Activated CD4-positive, alpha-beta memory T cell treated with anti-CD3 and anti-CD28 coated beads for 36 hours (primary cell): ENCODE measurements around the gene SYAP1. TPM values are rescaled to one million over a fixed set of nuclear protein-coding genes. Genes with fewer than 3 reads are reported as not detected.

Experiments used
- CTCF ChIA-PET: fragments of 350-600 bp; sonication (Branson Sonifier 250); formaldehyde crosslinking; loops from one replicate; lab custom pipeline; 2021; ENCODE audit warnings: antibody characterized with exemption, inconsistent platforms; lab: Charles Lee
- POLR2A ChIA-PET: fragments of 350-600 bp; sonication (Branson Sonifier 250); formaldehyde crosslinking; loops from one replicate; lab custom pipeline; 2021; ENCODE audit warnings: antibody characterized with exemption; lab: Charles Lee
- DNase-seq: peaks from one replicate; pipeline ENCODE4 v3.0.0-alpha.2; 2020
- H3K27ac Mint-ChIP-seq: one replicate; pipeline ENCODE4 v1.8.0; 2021; ENCODE audit warnings: mixed read lengths
- H3K27me3 Mint-ChIP-seq: one replicate; pipeline ENCODE4 v1.8.0; 2021; ENCODE audit warnings: mixed read lengths
- H3K36me3 Mint-ChIP-seq: one replicate; pipeline ENCODE4 v1.8.0; 2021; ENCODE audit warnings: mixed read lengths
- H3K4me1 Mint-ChIP-seq: one replicate; pipeline ENCODE4 v1.8.0; 2021; ENCODE audit warnings: low read depth, mixed read lengths
- H3K4me3 Mint-ChIP-seq: one replicate; pipeline ENCODE4 v1.8.0; 2021; ENCODE audit warnings: mild to moderate bottlenecking, mixed read lengths
- H3K9me3 Mint-ChIP-seq: one replicate; pipeline ENCODE4 v1.8.0; 2021; ENCODE audit warnings: mixed read lengths
- intact Hi-C: fragments of 100-400 bp; cut with micrococcal nuclease; formaldehyde crosslinking; loops from one replicate; pipeline ENCODE4 v1.15.1; 2023
- total RNA-seq, 2 experiments: library from RNA; stranded (reverse); gene quantifications; one replicate each; pipeline ENCODE4 v1.2.3, GENCODE V29; 2021

The SYAP1 gene
- total RNA-seq, 2 experiments from 2014 or later: 20.8 to 22.4 TPM

DNA sequence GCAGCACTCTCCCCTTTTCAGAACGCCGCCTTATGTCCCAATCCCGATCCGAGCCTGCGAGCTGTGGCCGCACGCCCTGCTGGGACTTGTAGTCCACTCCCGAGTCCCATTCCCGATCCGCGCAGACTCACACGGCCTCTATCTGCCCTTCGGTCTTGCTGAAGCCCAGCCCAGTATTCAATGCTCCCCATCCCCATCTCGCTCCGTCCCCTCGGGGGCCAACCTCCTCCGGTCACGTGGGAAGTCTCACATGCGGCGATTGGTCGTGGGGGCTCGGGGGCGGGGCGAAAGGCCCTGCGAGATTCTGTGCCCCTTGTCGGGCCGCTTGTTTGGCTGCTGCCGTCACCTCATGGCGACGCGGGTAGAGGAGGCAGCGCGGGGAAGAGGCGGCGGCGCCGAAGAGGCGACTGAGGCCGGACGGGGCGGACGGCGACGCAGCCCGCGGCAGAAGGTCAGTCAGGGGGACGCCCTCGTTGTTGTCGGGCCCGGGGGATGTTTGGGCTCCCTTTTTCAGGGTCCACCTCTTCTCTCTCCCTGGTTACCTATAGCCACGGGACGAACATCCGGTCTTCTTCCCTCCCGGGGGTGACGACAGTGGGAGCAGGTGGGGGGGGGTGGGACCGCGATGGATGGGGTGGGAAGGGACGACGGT lies 66.9 kb downstream of the SYAP1 start, which contains the start of gene TXLNG:
TSS of gene TXLNG (plus strand) at position 328 of the 652 bp plus-strand sequence. CDS start at position 350, 22 bp downstream.
- Mint-ChIP-seq H3K27ac (peak within 1 kb of the TSS; percentile 77), H3K9me3 (no peaks in the 10 kb centered on the region), H3K27me3 (no peaks in the 10 kb centered on the region), H3K4me1 (peaks cover 10% of the 10 kb centered on the region), H3K4me3 (peak within 1 kb of the TSS; percentile 86), H3K36me3 (peaks cover 7% of the 10 kb centered on the region)
- DNase-seq: peak; percentile 96
- CTCF ChIA-PET: interaction anchor here (0.6 kb wide), 1 partner anchor 305 kb away, joined by 5 read pairs; no protein-coding TSS in a partner anchor
- POLR2A ChIA-PET: no interaction called here
- intact Hi-C loops: loop anchor here (1.0 kb wide), 4 partner anchors 36 to 1111 kb away; partner anchors contain the start of genes RBBP7 and SYAP1

DNA sequence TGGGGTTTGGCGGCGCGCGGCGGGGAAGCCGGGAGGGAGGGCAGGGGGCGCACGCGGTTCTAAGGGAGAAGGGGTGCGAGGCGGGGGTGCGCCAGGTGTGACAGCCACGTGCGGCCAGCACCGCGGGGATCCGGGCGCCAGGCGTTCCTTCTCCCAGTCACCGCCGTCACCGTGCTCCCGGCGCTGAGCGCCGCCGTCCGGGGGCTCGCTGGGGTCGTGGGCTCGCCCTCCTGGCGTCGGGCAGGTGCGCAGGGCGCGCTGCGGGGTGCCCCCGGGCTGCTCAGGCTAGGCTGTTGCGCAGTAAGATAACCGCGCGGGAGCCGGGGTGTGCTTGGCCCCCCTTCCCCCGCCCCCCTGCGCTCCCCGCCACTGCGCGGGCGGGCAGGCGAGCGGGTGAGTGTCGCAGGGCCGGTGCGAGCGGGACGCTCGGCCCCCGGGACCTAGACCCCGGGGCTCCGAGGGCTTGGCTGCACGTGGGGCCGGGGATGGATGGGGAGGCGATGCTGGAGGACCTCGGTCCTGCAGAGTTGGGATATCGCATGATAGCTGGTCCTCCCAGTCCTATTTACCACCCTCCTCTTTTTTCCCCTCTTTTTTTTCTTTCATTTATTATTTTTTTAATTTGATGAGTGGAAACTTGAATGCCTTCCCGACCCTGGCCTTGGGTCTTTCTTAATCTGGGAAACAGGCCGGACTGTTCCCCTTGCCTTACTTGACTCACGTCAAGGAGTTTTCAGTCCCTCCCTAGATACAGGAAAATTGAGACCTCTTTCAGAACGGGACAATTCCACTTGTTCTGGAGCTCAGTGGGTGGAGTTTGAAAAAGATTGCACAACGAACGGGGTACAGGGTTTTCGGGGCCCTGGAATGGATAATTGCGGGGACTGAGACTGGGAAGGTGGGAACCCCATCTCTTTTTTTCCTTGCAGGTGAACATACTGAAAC lies 67.7 kb downstream of the SYAP1 start:
- Mint-ChIP-seq H3K27ac (peak overlapping the region; percentile 77), H3K4me1 (peaks cover 10% of the 10 kb centered on the region), H3K4me3 (peak overlapping the region; percentile 86), H3K27me3 (no peaks in the 10 kb centered on the region), H3K9me3 (no peaks in the 10 kb centered on the region), H3K36me3 (peaks cover 11% of the 10 kb centered on the region)
- POLR2A ChIA-PET: interaction anchor here (0.7 kb wide), 1 partner anchor 36 kb away, joined by 3 read pairs; no protein-coding TSS in a partner anchor
- peak; percentile 46 for DNase-seq
- intact Hi-C loops: loop anchor here (1.0 kb wide), 4 partner anchors 35 to 1112 kb away; partner anchors contain the start of genes RBBP7 and SYAP1
- CTCF ChIA-PET: interaction anchor here (0.6 kb wide), 1 partner anchor 67 kb away, joined by 3 read pairs; no protein-coding TSS in a partner anchor

DNA sequence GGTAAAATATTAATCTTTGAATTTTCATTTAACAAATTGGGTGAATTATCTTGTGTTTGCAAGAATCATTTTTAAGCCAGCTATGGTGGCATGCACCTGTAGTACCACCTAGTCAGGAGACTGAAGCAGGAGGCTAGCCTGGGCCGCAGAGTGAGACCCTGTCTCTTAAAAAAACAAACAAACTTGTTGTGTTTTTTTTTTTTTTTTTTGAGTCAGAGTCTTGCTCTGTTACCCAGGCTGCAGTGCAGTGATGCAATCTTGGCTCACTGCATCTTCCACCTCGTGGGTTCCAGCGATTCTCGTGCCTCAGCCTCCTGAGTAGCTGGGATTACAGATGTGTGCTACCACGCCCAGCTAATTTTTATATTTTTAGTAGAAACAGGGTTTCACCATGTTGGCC lies 69.1 kb downstream of the SYAP1 start:
- Mint-ChIP-seq H3K36me3 (peaks cover 13% of the 10 kb centered on the region), H3K27ac (no peak overlapping the region), H3K4me3 (peak overlapping the region; percentile 16), H3K9me3 (no peaks in the 10 kb centered on the region), H3K4me1 (peaks cover 10% of the 10 kb centered on the region), H3K27me3 (no peaks in the 10 kb centered on the region)
- intact Hi-C loops: no loop called here
- DNase-seq: peak; percentile 22
- CTCF ChIA-PET: no interaction called here
- POLR2A ChIA-PET: no interaction called here

DNA sequence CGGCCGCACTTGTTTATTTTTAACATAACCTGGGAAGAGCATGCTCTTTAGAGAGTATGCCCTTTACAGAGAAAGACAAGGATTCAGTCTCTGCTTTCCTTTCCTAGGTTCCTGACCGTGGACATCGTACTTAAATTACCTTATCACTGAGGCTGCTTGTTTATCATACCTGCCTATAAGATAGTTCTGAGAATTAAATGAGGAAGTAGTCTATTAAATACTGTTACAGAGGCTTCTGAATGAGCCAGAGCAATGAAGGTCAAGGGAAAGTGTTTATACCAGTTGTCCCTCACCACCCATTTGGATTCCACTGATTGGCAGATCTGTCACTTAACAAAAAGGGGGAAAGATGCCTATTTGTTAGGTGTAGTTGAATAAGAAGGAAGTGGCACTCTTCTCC lies 76.9 kb downstream of the SYAP1 start:
- CTCF ChIA-PET: no interaction called here
- H3K27ac Mint-ChIP-seq: no peak overlapping the region
- POLR2A ChIA-PET: no interaction called here
- no peaks in the 10 kb centered on the region for H3K27me3 Mint-ChIP-seq
- peaks cover 19% of the 10 kb centered on the region for H3K36me3 Mint-ChIP-seq
- H3K9me3 Mint-ChIP-seq: no peaks in the 10 kb centered on the region
- no peaks in the 10 kb centered on the region for H3K4me1 Mint-ChIP-seq
- intact Hi-C loops: no loop called here
- DNase-seq: no peak
- H3K4me3 Mint-ChIP-seq: no peak overlapping the region

DNA sequence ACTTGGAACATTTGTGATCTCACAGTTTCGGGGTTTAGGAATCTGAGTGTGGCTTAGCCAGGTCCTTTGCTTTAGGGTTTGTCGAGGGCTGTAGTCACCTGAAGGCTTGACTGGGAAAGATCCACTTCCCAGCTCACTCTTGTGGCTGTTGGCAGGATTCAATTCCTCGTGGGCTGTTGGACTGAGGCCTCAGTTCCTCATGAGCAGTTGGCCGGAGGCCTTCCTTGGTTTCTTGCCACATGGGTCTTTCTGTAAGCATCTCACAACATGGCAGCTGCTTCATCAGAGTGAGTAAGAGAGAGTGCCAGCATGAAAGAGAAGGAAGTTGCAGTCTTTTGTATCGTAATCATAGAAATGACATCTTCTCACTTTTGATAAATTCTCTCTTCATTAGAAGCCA lies 77.9 kb downstream of the SYAP1 start:
- Mint-ChIP-seq H3K9me3 (no peaks in the 10 kb centered on the region), H3K36me3 (peaks cover 14% of the 10 kb centered on the region), H3K27ac (no peak overlapping the region), H3K4me1 (no peaks in the 10 kb centered on the region), H3K4me3 (no peak overlapping the region), H3K27me3 (no peaks in the 10 kb centered on the region)
- DNase-seq: no peak
- POLR2A ChIA-PET: no interaction called here
- CTCF ChIA-PET: no interaction called here
- intact Hi-C loops: no loop called here

DNA sequence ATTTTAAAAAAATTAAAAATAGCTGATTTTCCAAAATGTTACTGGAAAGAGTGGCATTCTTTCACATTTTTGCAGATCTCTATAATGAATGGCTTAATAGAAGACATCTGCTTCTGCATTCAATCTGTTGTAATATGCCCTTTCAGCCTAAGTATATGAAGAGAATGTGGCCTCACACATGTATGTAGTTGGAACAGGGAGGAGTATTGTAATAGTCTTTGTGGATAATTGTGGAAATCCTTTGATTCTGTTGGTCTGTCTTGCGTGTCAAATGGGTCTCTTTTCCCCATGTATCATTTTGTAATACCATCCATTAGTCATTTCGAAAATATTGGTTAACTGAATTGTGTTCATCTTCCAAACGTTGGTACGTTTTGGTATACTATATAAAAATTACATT lies 78.4 kb downstream of the SYAP1 start:
- ChIA-PET POLR2A (no interaction called here), CTCF (no interaction called here)
- H3K36me3 Mint-ChIP-seq: peaks cover 15% of the 10 kb centered on the region
- no peaks in the 10 kb centered on the region for H3K27me3 Mint-ChIP-seq
- H3K4me1 Mint-ChIP-seq: no peaks in the 10 kb centered on the region
- no peaks in the 10 kb centered on the region for H3K9me3 Mint-ChIP-seq
- H3K27ac Mint-ChIP-seq: no peak overlapping the region
- H3K4me3 Mint-ChIP-seq: no peak overlapping the region
- no peak for DNase-seq
- intact Hi-C loops: no loop called here

DNA sequence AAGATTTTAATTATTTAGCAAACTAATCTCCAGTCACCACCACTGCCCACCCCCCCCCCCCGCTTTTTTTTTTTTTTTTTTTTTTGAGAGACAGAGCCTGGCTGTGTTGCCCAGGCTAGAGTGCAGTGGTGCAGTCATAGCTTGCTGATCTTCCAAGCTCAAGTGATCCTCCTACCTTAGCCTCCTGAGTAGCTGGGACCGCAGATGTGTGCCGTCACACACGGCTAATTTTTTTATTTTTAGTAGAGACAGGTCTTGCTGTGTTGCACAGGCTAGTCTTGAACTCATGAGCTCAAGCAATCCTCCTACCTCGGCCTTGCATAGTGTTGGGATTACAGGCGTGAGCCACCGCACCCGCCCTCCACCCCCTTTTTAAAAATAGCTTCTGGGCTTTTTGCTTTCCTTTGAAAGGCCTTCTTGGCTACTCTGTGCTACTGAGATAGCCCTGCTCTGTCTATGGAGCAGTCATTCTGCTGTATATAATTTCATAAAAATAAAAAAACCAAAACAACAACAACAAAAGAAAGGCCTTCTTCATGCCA lies 85.6 kb downstream of the SYAP1 start:
- CTCF ChIA-PET: no interaction called here
- intact Hi-C loops: no loop called here
- Mint-ChIP-seq H3K27ac (no peak overlapping the region), H3K27me3 (no peaks in the 10 kb centered on the region), H3K9me3 (no peaks in the 10 kb centered on the region), H3K36me3 (peaks cover 5% of the 10 kb centered on the region), H3K4me3 (no peak overlapping the region), H3K4me1 (peaks cover 9% of the 10 kb centered on the region)
- POLR2A ChIA-PET: no interaction called here
- DNase-seq: no peak

DNA sequence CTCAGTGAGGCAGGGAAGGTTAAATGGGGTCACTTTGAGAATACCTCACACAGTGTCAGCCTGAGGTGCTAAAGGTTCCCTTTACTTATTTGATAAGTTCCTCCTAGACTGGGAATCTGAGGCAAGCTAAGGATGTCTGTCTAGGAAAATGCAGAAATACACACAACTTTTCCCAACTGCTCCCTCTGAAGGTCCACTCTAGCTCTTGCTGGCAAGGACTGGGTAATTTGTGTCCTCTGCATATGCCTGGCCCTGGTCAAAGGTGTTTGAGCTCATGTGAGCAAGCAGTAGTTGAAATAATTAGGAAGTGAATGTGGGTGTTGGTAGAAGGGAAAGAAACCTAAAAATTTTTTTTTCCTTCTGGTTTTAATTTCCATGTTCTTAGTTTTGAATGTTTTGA lies 88.1 kb downstream of the SYAP1 start:
- POLR2A ChIA-PET: no interaction called here
- CTCF ChIA-PET: no interaction called here
- Mint-ChIP-seq H3K27ac (no peak overlapping the region), H3K4me1 (peaks cover 9% of the 10 kb centered on the region), H3K9me3 (no peaks in the 10 kb centered on the region), H3K27me3 (no peaks in the 10 kb centered on the region), H3K36me3 (peaks cover 4% of the 10 kb centered on the region), H3K4me3 (no peak overlapping the region)
- DNase-seq: no peak
- intact Hi-C loops: no loop called here

DNA sequence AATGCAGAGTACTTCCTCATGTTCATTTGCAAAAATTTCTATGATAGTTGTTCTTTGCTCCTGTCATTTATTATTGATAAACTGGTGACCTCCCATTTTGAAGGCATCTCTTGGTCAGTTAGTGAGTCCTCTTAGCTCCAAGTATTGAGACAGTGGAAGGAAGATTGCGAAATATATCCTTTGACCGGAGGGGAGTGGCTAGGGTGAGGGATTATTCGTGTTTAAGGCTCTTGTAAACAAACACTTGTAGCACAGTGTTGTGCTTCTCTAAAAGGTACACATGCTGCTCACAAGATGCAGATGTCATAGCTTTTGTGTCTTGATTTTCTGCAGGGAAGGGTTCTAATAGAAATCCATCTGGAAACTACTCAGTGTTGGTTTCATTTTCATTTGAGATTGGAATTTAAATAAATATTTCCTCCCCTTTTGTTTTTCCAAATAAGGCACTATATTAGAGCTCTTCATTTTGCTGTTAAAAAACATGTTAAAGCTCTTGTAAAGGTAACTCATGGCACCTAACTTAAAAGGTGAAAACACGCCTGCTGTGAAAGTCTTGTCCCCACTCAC lies 88.6 kb downstream of the SYAP1 start:
- no peaks in the 10 kb centered on the region for H3K27me3 Mint-ChIP-seq
- POLR2A ChIA-PET: no interaction called here
- H3K27ac Mint-ChIP-seq: no peak overlapping the region
- DNase-seq: no peak
- H3K4me1 Mint-ChIP-seq: peaks cover 9% of the 10 kb centered on the region
- H3K36me3 Mint-ChIP-seq: peaks cover 7% of the 10 kb centered on the region
- H3K9me3 Mint-ChIP-seq: no peaks in the 10 kb centered on the region
- H3K4me3 Mint-ChIP-seq: no peak overlapping the region
- intact Hi-C loops: no loop called here
- CTCF ChIA-PET: no interaction called here

DNA sequence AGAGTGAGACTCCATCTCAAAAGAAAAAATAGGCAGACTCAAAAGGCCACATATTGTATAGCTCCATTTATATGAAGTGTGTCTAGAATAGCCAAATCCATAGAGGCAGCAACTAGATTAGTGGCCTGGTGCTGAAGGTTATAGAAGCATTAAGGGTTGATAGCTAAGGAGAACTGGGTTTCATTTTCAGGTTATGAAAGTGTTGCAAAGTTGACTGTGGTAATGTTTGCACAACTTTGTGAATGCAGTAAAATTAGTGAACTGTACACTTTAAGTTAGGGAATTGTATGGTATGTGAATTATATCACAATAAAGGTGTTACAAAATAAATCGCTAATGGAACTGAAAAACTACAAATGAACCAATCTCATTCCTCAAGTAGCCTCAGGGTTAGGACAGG lies 95.2 kb downstream of the SYAP1 start:
- no peaks in the 10 kb centered on the region for H3K9me3 Mint-ChIP-seq
- POLR2A ChIA-PET: no interaction called here
- intact Hi-C loops: no loop called here

More for the DNA sequence above, 95.2 kb downstream of the SYAP1 start:
- H3K4me3 Mint-ChIP-seq: no peak overlapping the region
- CTCF ChIA-PET: no interaction called here
- H3K4me1 Mint-ChIP-seq: peaks cover 10% of the 10 kb centered on the region
- peaks cover 4% of the 10 kb centered on the region for H3K36me3 Mint-ChIP-seq
- no peaks in the 10 kb centered on the region for H3K27me3 Mint-ChIP-seq
- no peak for DNase-seq
- no peak overlapping the region for H3K27ac Mint-ChIP-seq
